Stimulated activated CD8-positive, alpha-beta memory T cell treated with anti-CD3 and anti-CD28 coated beads, Interleukin-4, amount 100 ng/mL, for 48 hours (primary cell): ENCODE data around the gene SASS6.
"Not testable (repeated sequence)": the region's sequence is repeated elsewhere in the genome, so short reads cannot be mapped to it uniquely, and the experiment has no call there.

Source experiments
- DNase-seq: peaks from one replicate; pipeline ENCODE4 v3.0.0-alpha.2; 2020

The SASS6 gene

GRCh38 chr1:100101564-100101963 lies 31.2 kb downstream of the SASS6 start:
- DNase-seq, result no peak

- DNase-seq, result no peak
These were observed 32.5 kb downstream of the SASS6 start for GRCh38 chr1:100100202-100100601.

- no peak for DNase-seq
These were observed 42.3 kb downstream of the SASS6 start for GRCh38 chr1:100090471-100090870.

- DNase-seq, result no peak
These were observed 43.6 kb downstream of the SASS6 start for GRCh38 chr1:100089082-100089481.

GRCh38 chr1:100087396-100087795 lies 45.3 kb downstream of the SASS6 start:
- no peak for DNase-seq

- DNase-seq, result no peak
These were observed 52.4 kb downstream of the SASS6 start for GRCh38 chr1:100080331-100080730.

GRCh38 chr1:100077531-100077930 lies 55.2 kb downstream of the SASS6 start:
- DNase-seq, result no peak

GRCh38 chr1:100076744-100077143 lies 56.0 kb downstream of the SASS6 start:
- no peak for DNase-seq

- DNase-seq, result no peak
These were observed 56.4 kb downstream of the SASS6 start for GRCh38 chr1:100076319-100076718.

GRCh38 chr1:100075773-100076172 lies 57.0 kb downstream of the SASS6 start:
- no peak for DNase-seq

- no peak for DNase-seq
These were observed 57.9 kb downstream of the SASS6 start for GRCh38 chr1:100074604-100075395.

GRCh38 chr1:100073531-100073930 lies 59.2 kb downstream of the SASS6 start:
- no peak for DNase-seq

GRCh38 chr1:100070201-100070939 lies 62.4 kb downstream of the SASS6 start:
- no peak for DNase-seq

GRCh38 chr1:100065969-100066227 lies 66.8 kb downstream of the SASS6 start:
- DNase-seq, result no peak

GRCh38 chr1:100065183-100065968 lies 67.4 kb downstream of the SASS6 start:
- DNase-seq, result no peak

GRCh38 chr1:100061681-100062080 lies 71.0 kb downstream of the SASS6 start:
- DNase-seq, result no peak

GRCh38 chr1:100053727-100054126 lies 79.0 kb downstream of the SASS6 start:
- no peak for DNase-seq

GRCh38 chr1:100053119-100053518 lies 79.6 kb downstream of the SASS6 start:
- DNase-seq, result no peak

- DNase-seq, result no peak
These were observed 80.8 kb downstream of the SASS6 start for GRCh38 chr1:100051893-100052292.

GRCh38 chr1:100051401-100051800 lies 81.3 kb downstream of the SASS6 start:
- DNase-seq, result no peak

- no peak for DNase-seq
These were observed 82.6 kb downstream of the SASS6 start for GRCh38 chr1:100050139-100050538.

- DNase-seq, result not testable (repeated sequence)
These were observed 85.5 kb downstream of the SASS6 start for GRCh38 chr1:100047235-100047708.

GRCh38 chr1:100045206-100045605 lies 87.5 kb downstream of the SASS6 start:
- DNase-seq, result no peak

- DNase-seq, result no peak
These were observed 93.1 kb downstream of the SASS6 start for GRCh38 chr1:100039591-100039990.
